Measurements from ENCODE around the gene FOXE3.

Gene FOXE3

GRCh38 chr1:47393141-47393540 lies 22.9 kb upstream of the FOXE3 start:
- TF ChIP-seq ZFX (IDR thresholded peaks at IDR 0.05; ENCODE audit: borderline replicate concordance) = no peak
- no peak for TF ChIP-seq CTCF (IDR thresholded peaks at IDR 0.05)

GRCh38 chr1:47395433-47395832 lies 20.7 kb upstream of the FOXE3 start:
- no peak for TF ChIP-seq ZFX (IDR thresholded peaks at IDR 0.05; ENCODE audit: borderline replicate concordance)
- TF ChIP-seq CTCF (IDR thresholded peaks at IDR 0.05) = no peak
- H3K27ac ChIP-seq = no peak overlapping the region

More at GRCh38 chr1:47393141-47393540, 22.9 kb upstream of the FOXE3 start:
- no peak overlapping the region for H3K27ac ChIP-seq

- TF ChIP-seq ZFX (IDR thresholded peaks at IDR 0.05; ENCODE audit: borderline replicate concordance) = no peak
- TF ChIP-seq CTCF (IDR thresholded peaks at IDR 0.05) = no peak
- no peak overlapping the region for H3K27ac ChIP-seq
Observed at GRCh38 chr1:47396671-47397196, 19.4 kb upstream of the FOXE3 start.

GRCh38 chr1:47399138-47399845 lies 16.8 kb upstream of the FOXE3 start:
- no peak overlapping the region for H3K27ac ChIP-seq
- no peak for TF ChIP-seq ZFX (IDR thresholded peaks at IDR 0.05; ENCODE audit: borderline replicate concordance)

- H3K27ac ChIP-seq = no peak overlapping the region
- TF ChIP-seq ZFX (IDR thresholded peaks at IDR 0.05; ENCODE audit: borderline replicate concordance) (no peak), CTCF (IDR thresholded peaks at IDR 0.05) (no peak)
Observed at GRCh38 chr1:47399846-47400155, 16.3 kb upstream of the FOXE3 start.

GRCh38 chr1:47401761-47402160 lies 14.3 kb upstream of the FOXE3 start:
- TF ChIP-seq ZFX (IDR thresholded peaks at IDR 0.05; ENCODE audit: borderline replicate concordance) = no peak
- TF ChIP-seq CTCF (IDR thresholded peaks at IDR 0.05) = no peak
- no peak overlapping the region for H3K27ac ChIP-seq

- H3K27ac ChIP-seq = no peak overlapping the region
- no peak for TF ChIP-seq CTCF (IDR thresholded peaks at IDR 0.05)
- TF ChIP-seq ZFX (IDR thresholded peaks at IDR 0.05; ENCODE audit: borderline replicate concordance) = no peak
Observed at GRCh38 chr1:47402591-47402990, 13.5 kb upstream of the FOXE3 start.
